HepG2 (cell line): ENCODE data around the gene S100A10.

Source experiments
- SIN3A ChIP-seq: IDR thresholded peaks from 2 replicates; pipeline ENCODE4 v1.6.1; 2011; ENCODE audit warnings: low read depth, mild to moderate bottlenecking, control low read depth, low read length, borderline replicate concordance
- ZNF317 ChIP-seq: sonication (generic); formaldehyde crosslinking; IDR thresholded peaks from 2 replicates; pipeline ENCODE4 v1.5.0; 2020; ENCODE audit warnings: mild to moderate bottlenecking, missing genetic modification reagents

GRCh38 chr1:151975311-151976014 lies 18.2 kb downstream of the S100A10 start:
- TF ChIP-seq ZNF317 (CRISPR knock-in tag) (no peak), SIN3A (no peak)
